PC-3 (cell line): Measurements from ENCODE around the gene CERS5.

Experiments
- CTCF ChIP-seq: fragments of 300-600 bp; sonication (generic); conservative IDR thresholded peaks from 2 replicates; pipeline ENCODE4 v1.5.1; 2017; ENCODE audit warnings: antibody characterized with exemption, low read depth, mild to moderate bottlenecking, low read length
- EZH2 ChIP-seq: fragments of 300-600 bp; sonication (generic); IDR thresholded peaks from one replicate; pipeline ENCODE4 v1.6.1; 2017; ENCODE audit warnings: antibody characterized with exemption, mild to moderate bottlenecking, low read length; ENCODE audit not compliant: unreplicated experiment
- EZH2phosphoT487 ChIP-seq: fragments of 300-600 bp; sonication (generic); IDR thresholded peaks from 2 replicates; pipeline ENCODE4 v1.6.1; 2018; ENCODE audit warnings: mild to moderate bottlenecking, antibody characterized with exemption, low read length, borderline replicate concordance

- TF ChIP-seq CTCF (no peak), EZH2 (no peak), EZH2phosphoT487 (no peak)
Measured at GRCh38 chr12:50129290-50129689, 37.9 kb downstream of the CERS5 start.
